Panc1 (cell line): ENCODE data around the gene LENEP. TPM values are rescaled to one million over a fixed set of nuclear protein-coding genes. Genes with fewer than 3 reads are reported as not detected.
A peak's percentile ranks its signal among the peaks of the same experiment; 100 is the strongest.

ENCODE experiments used
- ATAC-seq: fragments of 200-7000 bp; cut with Tn5 transposase; 2 replicates; pipeline ENCODE4 v1.9.1; 2020; ENCODE audit warnings: mild to moderate bottlenecking, moderate library complexity
- BruUV-seq: library from RNA; stranded (reverse); fragments of 400-500 nt; replicated peaks from 2 replicates; lab custom pipeline; 2021; lab: Mats Ljungman, UMichigan
- CTCF ChIA-PET: fragments of 300-600 bp; sonication (Branson Sonifier 250); formaldehyde crosslinking; loops from one replicate; lab custom pipeline; 2022; ENCODE audit warnings: antibody characterized with exemption; lab: Charles Lee
- POLR2A ChIA-PET: fragments of 300-600 bp; sonication (Branson Sonifier 250); formaldehyde crosslinking; loops from one replicate; lab custom pipeline; 2022; ENCODE audit warnings: antibody characterized with exemption; lab: Charles Lee
- DNase-seq: peaks from one replicate; pipeline ENCODE4 v3.0.0-alpha.2; 2010; ENCODE audit warnings: low read depth, low spot score
- H3K27ac ChIP-seq: 2 replicates; pipeline ENCODE4 v1.5.1; 2011; ENCODE audit warnings: mild to moderate bottlenecking, low read length, inconsistent platforms
- H3K27me3 ChIP-seq: fragments of 200-500 bp; sonication (Bioruptor generic); 2 replicates; pipeline ENCODE4 v1.6.0; 2014; ENCODE audit warnings: low read length, inconsistent platforms; ENCODE audit not compliant: control insufficient read depth, insufficient read depth
- H3K36me3 ChIP-seq: fragments of 200-500 bp; sonication (Bioruptor generic); 2 replicates; pipeline ENCODE4 v1.5.1; 2014; ENCODE audit warnings: inconsistent platforms, mild to moderate bottlenecking, low read length, moderate library complexity; ENCODE audit not compliant: control insufficient read depth, insufficient read depth
- H3K4me1 ChIP-seq: 2 replicates; pipeline ENCODE4 v1.5.1; 2011; ENCODE audit warnings: inconsistent platforms, mild to moderate bottlenecking, low read length, moderate library complexity; ENCODE audit not compliant: control insufficient read depth, insufficient read depth
- H3K4me3 ChIP-seq, 2 experiments: 2 replicates each; pipeline ENCODE4 v1.5.1; 2011 to 2012; ENCODE audit warnings: low read depth in 2 of 2, low read length in 2 of 2, mild to moderate bottlenecking in 2 of 2, inconsistent platforms in 1 of 2, moderate library complexity in 1 of 2
- H3K9me3 ChIP-seq: fragments of 200-500 bp; sonication (Bioruptor generic); 2 replicates; pipeline ENCODE4 v1.5.1; 2014; ENCODE audit warnings: low read depth, mild to moderate bottlenecking, inconsistent platforms, low read length, moderate library complexity; ENCODE audit not compliant: control insufficient read depth, insufficient read depth
- SIN3A ChIP-seq: IDR thresholded peaks from 2 replicates; pipeline ENCODE4 v1.6.1; 2012; ENCODE audit warnings: low read depth, mild to moderate bottlenecking, low read length, moderate library complexity, borderline replicate concordance; ENCODE audit not compliant: insufficient read depth
- TCF7L2 ChIP-seq: IDR thresholded peaks from 2 replicates; pipeline ENCODE4 v1.6.1; 2011; ENCODE audit warnings: mild to moderate bottlenecking, low read depth, low read length, inconsistent platforms
- in situ Hi-C: cut with HindIII; loops from 2 replicates; pipeline ENCODE4 v1.10.0; 2016; ENCODE audit warnings: low sequenced_read_pairs, low pct_unique_long_range_greater_than_20kb
- intact Hi-C: fragments of 100-400 bp; cut with micrococcal nuclease; formaldehyde crosslinking; loops from one replicate; pipeline ENCODE4 v1.10.0; 2022; ENCODE audit not compliant: unreplicated experiment
- total RNA-seq: library from RNA; stranded (reverse); gene quantifications from one replicate; pipeline ENCODE4 v1.2.1, GENCODE V29; 2021; ENCODE audit not compliant: unreplicated experiment
- TF ChIP-seq, protein P1 (sequence below), 2 experiments: IDR thresholded peaks; 2 replicates each; pipeline ENCODE4 v1.6.1; 2011 to 2012; ENCODE audit warnings: low read depth in 2 of 2, control low read depth in 1 of 2, low read length in 1 of 2, mild to moderate bottlenecking in 1 of 2, moderate library complexity in 1 of 2; ENCODE audit not compliant: insufficient read depth in 1 of 2
- TF ChIP-seq, protein P2 (sequence below): fragments of 450-650 bp; IDR thresholded peaks from 2 replicates; pipeline ENCODE4 v1.5.1; 2017; ENCODE audit warnings: mild to moderate bottlenecking

Gene LENEP
- total RNA-seq, 1 experiment from 2014 or later: 0.67 TPM

DNA sequence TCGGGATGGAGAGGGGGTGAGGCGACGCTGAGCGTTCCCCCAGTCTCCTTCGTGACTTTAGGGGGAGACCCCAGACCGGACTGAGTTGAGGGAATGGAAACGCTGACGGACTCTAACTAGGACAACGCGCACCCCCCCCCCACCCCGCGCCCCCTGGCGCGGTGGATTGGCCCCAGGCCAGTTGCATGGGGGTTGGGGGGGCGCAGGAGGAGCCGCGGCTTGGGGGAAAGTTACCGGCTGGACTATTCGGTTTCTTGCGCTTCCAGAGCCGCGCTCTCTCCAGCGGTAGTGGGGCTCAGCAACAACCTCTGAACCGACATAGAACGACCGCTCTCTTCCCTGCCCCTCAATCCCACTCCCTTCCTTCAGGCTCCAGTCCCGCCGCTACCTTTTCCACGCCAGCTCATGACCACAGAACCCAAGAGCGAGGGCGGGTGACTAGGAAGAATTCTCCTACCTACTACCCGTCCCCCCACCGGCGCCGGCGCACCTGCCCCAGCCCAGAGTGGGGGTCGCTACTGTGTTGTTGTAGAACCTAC lies 9.9 kb downstream of the LENEP start:
- in situ Hi-C loops: no loop called here
- peaks cover 45% of the 10 kb centered on the region for H3K4me1 ChIP-seq
- ATAC-seq: no peak

DNA sequence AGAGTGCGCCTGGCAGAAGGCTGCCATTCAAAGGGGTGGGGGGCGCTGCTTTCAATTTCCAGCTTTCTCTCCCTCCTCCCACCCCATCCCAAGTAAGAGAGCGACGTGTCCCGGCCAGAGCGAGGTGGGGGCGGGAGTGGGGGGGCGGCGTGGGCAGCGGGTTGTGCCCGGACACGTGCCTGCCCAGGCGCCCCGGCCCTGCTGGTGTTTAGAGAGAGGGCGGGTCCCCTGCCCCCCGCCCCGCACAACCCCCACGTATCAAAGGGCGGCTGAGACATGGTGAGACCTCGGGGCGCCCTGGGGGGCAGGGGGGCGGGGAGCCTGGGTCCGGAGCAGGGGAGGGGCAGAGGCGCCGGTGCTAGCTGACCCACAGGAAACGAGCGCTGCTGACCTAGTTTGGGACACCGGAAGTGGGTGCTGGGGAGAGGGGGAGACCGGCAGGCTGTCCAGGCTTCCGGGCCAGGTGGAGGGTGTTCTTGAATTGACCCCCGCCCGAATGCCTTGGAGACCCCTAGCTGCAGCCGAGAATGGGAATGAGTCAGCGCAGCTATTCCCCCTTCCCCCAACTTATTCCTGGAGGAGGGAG lies 10.5 kb downstream of the LENEP start:
- ChIA-PET CTCF (no interaction called here), POLR2A (no interaction called here)
- Histone ChIP-seq H3K27ac (peak overlapping the region; percentile 99), H3K9me3 (no peaks in the 10 kb centered on the region), H3K36me3 (peaks cover 5% of the 10 kb centered on the region; the same call in 1 of the 2 replicates), H3K4me1 (peaks cover 48% of the 10 kb centered on the region), H3K4me3 (peak overlapping the region; percentile 80 to 98), H3K27me3 (no peaks in the 10 kb centered on the region)
- intact Hi-C loops (loop anchor here (5.0 kb wide), 1 partner anchor 277 kb away; no protein-coding TSS in a partner anchor), in situ Hi-C loops (no loop called here)
- ATAC-seq: peak; percentile 20
- TF ChIP-seq SIN3A: 0 out of 2 replicates have a peak, but pooled peaks have one; percentile 33
- no peak for TF ChIP-seq TCF7L2
- DNase-seq: no peak
- no TSS peak for BruUV-seq

More for the DNA sequence above, 9.9 kb downstream of the LENEP start:
- TF ChIP-seq, protein P1, sequence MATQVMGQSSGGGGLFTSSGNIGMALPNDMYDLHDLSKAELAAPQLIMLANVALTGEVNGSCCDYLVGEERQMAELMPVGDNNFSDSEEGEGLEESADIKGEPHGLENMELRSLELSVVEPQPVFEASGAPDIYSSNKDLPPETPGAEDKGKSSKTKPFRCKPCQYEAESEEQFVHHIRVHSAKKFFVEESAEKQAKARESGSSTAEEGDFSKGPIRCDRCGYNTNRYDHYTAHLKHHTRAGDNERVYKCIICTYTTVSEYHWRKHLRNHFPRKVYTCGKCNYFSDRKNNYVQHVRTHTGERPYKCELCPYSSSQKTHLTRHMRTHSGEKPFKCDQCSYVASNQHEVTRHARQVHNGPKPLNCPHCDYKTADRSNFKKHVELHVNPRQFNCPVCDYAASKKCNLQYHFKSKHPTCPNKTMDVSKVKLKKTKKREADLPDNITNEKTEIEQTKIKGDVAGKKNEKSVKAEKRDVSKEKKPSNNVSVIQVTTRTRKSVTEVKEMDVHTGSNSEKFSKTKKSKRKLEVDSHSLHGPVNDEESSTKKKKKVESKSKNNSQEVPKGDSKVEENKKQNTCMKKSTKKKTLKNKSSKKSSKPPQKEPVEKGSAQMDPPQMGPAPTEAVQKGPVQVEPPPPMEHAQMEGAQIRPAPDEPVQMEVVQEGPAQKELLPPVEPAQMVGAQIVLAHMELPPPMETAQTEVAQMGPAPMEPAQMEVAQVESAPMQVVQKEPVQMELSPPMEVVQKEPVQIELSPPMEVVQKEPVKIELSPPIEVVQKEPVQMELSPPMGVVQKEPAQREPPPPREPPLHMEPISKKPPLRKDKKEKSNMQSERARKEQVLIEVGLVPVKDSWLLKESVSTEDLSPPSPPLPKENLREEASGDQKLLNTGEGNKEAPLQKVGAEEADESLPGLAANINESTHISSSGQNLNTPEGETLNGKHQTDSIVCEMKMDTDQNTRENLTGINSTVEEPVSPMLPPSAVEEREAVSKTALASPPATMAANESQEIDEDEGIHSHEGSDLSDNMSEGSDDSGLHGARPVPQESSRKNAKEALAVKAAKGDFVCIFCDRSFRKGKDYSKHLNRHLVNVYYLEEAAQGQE (IDR thresholded peaks at IDR 0.05; ENCODE audit: insufficient read depth in 1 of 2, low read depth in 2 of 2, low read length in 1 of 2): no peak
- TF ChIP-seq, protein P2, sequence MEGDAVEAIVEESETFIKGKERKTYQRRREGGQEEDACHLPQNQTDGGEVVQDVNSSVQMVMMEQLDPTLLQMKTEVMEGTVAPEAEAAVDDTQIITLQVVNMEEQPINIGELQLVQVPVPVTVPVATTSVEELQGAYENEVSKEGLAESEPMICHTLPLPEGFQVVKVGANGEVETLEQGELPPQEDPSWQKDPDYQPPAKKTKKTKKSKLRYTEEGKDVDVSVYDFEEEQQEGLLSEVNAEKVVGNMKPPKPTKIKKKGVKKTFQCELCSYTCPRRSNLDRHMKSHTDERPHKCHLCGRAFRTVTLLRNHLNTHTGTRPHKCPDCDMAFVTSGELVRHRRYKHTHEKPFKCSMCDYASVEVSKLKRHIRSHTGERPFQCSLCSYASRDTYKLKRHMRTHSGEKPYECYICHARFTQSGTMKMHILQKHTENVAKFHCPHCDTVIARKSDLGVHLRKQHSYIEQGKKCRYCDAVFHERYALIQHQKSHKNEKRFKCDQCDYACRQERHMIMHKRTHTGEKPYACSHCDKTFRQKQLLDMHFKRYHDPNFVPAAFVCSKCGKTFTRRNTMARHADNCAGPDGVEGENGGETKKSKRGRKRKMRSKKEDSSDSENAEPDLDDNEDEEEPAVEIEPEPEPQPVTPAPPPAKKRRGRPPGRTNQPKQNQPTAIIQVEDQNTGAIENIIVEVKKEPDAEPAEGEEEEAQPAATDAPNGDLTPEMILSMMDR: no peak
- TF ChIP-seq TCF7L2: no peak
- 0 out of 2 replicates have a peak, but pooled peaks have one; percentile 53 for TF ChIP-seq SIN3A
- CTCF ChIA-PET: no interaction called here
- POLR2A ChIA-PET: no interaction called here
- Histone ChIP-seq H3K36me3 (peaks cover 5% of the 10 kb centered on the region; the same call in 1 of the 2 replicates), H3K27ac (peak overlapping the region; percentile 99), H3K27me3 (no peaks in the 10 kb centered on the region), H3K9me3 (no peaks in the 10 kb centered on the region), H3K4me3 (peak overlapping the region; percentile 80 to 98)
- intact Hi-C loops: loop anchor here (5.0 kb wide), 1 partner anchor 276 kb away; no protein-coding TSS in a partner anchor
- DNase-seq: no peak
- BruUV-seq: TSS peak; percentile 38
